Cardiac muscle cell (in vitro differentiated cells and primary cell): Measurements from ENCODE around the gene PPP1R13L. TPM values are rescaled to one million over a fixed set of nuclear protein-coding genes. Genes with fewer than 3 reads are reported as not detected.

ENCODE experiments used
- DNase-seq, 2 donors: peaks; one replicate each; pipeline versions ENCODE4 v3.0.0 to v3.0.0-alpha.2; 2010 to 2017; ENCODE audit warnings: low read depth in 1 of 2, low spot score in 1 of 2
- H3K27ac ChIP-seq: fragments of 200-600 bp; sonication (generic); 2 replicates; pipeline ENCODE4 v1.5.1; 2016
- H3K27me3 ChIP-seq: fragments of 200-600 bp; sonication (generic); 2 replicates; pipeline ENCODE4 v1.6.0; 2016; ENCODE audit warnings: control low read depth
- H3K36me3 ChIP-seq: fragments of 200-600 bp; sonication (generic); 2 replicates; pipeline ENCODE4 v1.5.1; 2016; ENCODE audit warnings: control low read depth
- H3K4me1 ChIP-seq: fragments of 200-600 bp; sonication (generic); 2 replicates; pipeline ENCODE4 v1.8.1; 2017; ENCODE audit warnings: low read depth, mild to moderate bottlenecking, mixed run types
- H3K4me3 ChIP-seq: fragments of 200-600 bp; sonication (generic); 2 replicates; pipeline ENCODE4 v1.5.1; 2016; ENCODE audit warnings: mild to moderate bottlenecking
- H3K9me3 ChIP-seq: fragments of 200-600 bp; sonication (generic); 2 replicates; pipeline ENCODE4 v1.5.1; 2017; ENCODE audit warnings: low read depth, mild to moderate bottlenecking, control low read depth
- CTCF ChIP-seq: IDR thresholded peaks from 2 replicates; pipeline ENCODE4 v1.5.1; 2012; ENCODE audit warnings: low read depth, mild to moderate bottlenecking, low read length
- polyA plus RNA-seq: library from polyadenylated mRNA; unstranded; fragments of >200 nt; fragmentation: Nextera tagmentation; extraction: Ambion mirVana; gene quantifications from 2 replicates; pipeline ENCODE4 v1.2.1, GENCODE V29; 2016
- total RNA-seq: library from RNA; depleted of rRNA; stranded (reverse); fragments of >200 nt; gene quantifications from 2 replicates; pipeline ENCODE4 v1.2.3, GENCODE V29; 2016

The PPP1R13L gene
- total and polyA plus RNA-seq, 2 experiments from 2014 or later, result 39.5 to 118 TPM

- Histone ChIP-seq H3K27ac (no peak overlapping the region), H3K9me3 (no peaks in the 10 kb centered on the region), H3K4me3 (no peak overlapping the region), H3K4me1 (no peaks in the 10 kb centered on the region), H3K36me3 (peaks cover 36% of the 10 kb centered on the region), H3K27me3 (no peaks in the 10 kb centered on the region)
- DNase-seq, result no peak
- no peak for TF ChIP-seq CTCF
Observed at GRCh38 chr19:45352062-45352461, 52.8 kb downstream of the PPP1R13L start.

GRCh38 chr19:45351401-45351952 lies 53.4 kb downstream of the PPP1R13L start:
- H3K4me3 ChIP-seq, result no peak overlapping the region
- H3K9me3 ChIP-seq, result no peaks in the 10 kb centered on the region
- H3K4me1 ChIP-seq, result no peaks in the 10 kb centered on the region
- H3K27me3 ChIP-seq, result no peaks in the 10 kb centered on the region
- no peak overlapping the region for H3K27ac ChIP-seq
- DNase-seq, result no peak
- no peak for TF ChIP-seq CTCF
- peaks cover 31% of the 10 kb centered on the region for H3K36me3 ChIP-seq

GRCh38 chr19:45350477-45351058 lies 54.3 kb downstream of the PPP1R13L start:
- Histone ChIP-seq H3K36me3 (peaks cover 25% of the 10 kb centered on the region), H3K9me3 (no peaks in the 10 kb centered on the region), H3K27ac (no peak overlapping the region), H3K27me3 (no peaks in the 10 kb centered on the region), H3K4me1 (no peaks in the 10 kb centered on the region), H3K4me3 (no peak overlapping the region)
- no peak for DNase-seq
- TF ChIP-seq CTCF, result no peak

- Histone ChIP-seq H3K27ac (no peak overlapping the region), H3K4me3 (no peak overlapping the region), H3K36me3 (peaks cover 21% of the 10 kb centered on the region), H3K27me3 (no peaks in the 10 kb centered on the region), H3K4me1 (no peaks in the 10 kb centered on the region), H3K9me3 (no peaks in the 10 kb centered on the region)
- no peak for DNase-seq
- no peak for TF ChIP-seq CTCF
Observed at GRCh38 chr19:45349430-45349941, 55.4 kb downstream of the PPP1R13L start.

- Histone ChIP-seq H3K36me3 (peaks cover 17% of the 10 kb centered on the region), H3K9me3 (no peaks in the 10 kb centered on the region), H3K27me3 (no peaks in the 10 kb centered on the region), H3K4me3 (no peak overlapping the region), H3K4me1 (no peaks in the 10 kb centered on the region), H3K27ac (no peak overlapping the region)
- no peak for TF ChIP-seq CTCF
- DNase-seq, result no peak
Observed at GRCh38 chr19:45349126-45349415, 55.8 kb downstream of the PPP1R13L start.
